Measurements from ENCODE around the gene RP2.

RP2 gene

GRCh38 chrX:46927718-46928117 is 90.9 kb downstream of the RP2 start:
- no peak for DNase-seq

GRCh38 chrX:46929439-46930261 is 92.8 kb downstream of the RP2 start:
- no peak for DNase-seq

Measured in islet precursor cell (in vitro differentiated cells).